ENCODE measurements around the gene DEFB127. TPM values are rescaled to one million over a fixed set of nuclear protein-coding genes. Genes with fewer than 3 reads are reported as not detected.

DEFB127 gene
- total and polyA plus RNA-seq, 4 donors = not detected

DNA sequence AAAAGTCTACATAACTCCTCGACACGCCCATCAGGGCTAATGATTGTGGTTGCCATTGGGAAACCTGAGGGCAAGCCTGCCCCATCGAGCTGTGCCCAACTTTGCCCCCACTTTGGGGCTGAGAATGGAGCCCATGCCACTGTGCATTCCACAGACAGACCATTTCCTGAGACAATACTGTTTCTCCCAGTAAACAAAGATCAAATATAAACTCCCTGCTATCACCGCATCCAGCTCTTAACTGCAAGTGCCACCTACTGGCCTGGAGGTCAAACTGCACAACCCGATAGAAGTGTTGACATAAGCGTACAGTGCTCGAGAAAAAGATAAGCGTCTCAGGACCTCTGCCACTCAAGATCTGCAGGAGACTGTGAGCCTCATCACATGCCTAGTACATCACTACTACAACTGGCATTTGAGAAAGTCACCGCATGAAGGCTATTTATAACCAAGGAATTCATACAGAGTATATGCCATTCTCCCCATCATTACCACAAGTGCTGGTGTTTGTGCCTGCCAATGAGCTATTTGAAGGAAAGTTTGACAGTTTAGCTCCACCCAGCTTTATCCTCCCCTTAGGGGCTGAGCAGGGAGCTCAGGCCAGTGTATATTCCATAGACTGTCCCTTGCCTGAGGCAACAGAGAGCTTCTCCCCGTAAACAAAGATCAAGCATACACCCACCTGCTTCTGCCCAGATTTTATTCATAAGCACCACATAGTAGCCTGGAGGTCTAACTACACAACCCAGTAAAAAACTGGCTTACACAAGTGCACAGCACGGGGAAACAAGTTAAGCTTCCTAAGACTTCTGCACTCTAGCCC is 19.4 kb upstream of the DEFB127 start:
- H3K4me1 ChIP-seq (ENCODE audit: control insufficient read depth in 5 of 5, insufficient read depth in 5 of 5, low read length in 5 of 5) = peaks cover 0 to 2% (median 0%) of the 10 kb centered on the region in 5 donors
- peaks cover 0 to 7% (median 4%) of the 10 kb centered on the region in 3 donors for H3K27me3 ChIP-seq (ENCODE audit: control insufficient read depth in 3 of 3, insufficient read depth in 3 of 3, low read length in 2 of 3)
- TF ChIP-seq, protein P1, sequence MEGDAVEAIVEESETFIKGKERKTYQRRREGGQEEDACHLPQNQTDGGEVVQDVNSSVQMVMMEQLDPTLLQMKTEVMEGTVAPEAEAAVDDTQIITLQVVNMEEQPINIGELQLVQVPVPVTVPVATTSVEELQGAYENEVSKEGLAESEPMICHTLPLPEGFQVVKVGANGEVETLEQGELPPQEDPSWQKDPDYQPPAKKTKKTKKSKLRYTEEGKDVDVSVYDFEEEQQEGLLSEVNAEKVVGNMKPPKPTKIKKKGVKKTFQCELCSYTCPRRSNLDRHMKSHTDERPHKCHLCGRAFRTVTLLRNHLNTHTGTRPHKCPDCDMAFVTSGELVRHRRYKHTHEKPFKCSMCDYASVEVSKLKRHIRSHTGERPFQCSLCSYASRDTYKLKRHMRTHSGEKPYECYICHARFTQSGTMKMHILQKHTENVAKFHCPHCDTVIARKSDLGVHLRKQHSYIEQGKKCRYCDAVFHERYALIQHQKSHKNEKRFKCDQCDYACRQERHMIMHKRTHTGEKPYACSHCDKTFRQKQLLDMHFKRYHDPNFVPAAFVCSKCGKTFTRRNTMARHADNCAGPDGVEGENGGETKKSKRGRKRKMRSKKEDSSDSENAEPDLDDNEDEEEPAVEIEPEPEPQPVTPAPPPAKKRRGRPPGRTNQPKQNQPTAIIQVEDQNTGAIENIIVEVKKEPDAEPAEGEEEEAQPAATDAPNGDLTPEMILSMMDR (IDR thresholded peaks at IDR 0.05; ENCODE audit: control extremely low read depth, extremely low read depth) = no peak
- 79 to 87% methylated on average over 11 of the region's 11 CpGs for WGBS, 2 donors
- H3K9me3 ChIP-seq (ENCODE audit: control insufficient read depth in 4 of 4, insufficient read depth in 3 of 4, low read length in 3 of 4) = peaks cover 0 to 2% (median 0%) of the 10 kb centered on the region in 4 donors
- no peak for ATAC-seq (ENCODE audit: insufficient read depth, low FRiP score)
- H3K9ac ChIP-seq (ENCODE audit: insufficient read depth in 1 of 2, low read length in 2 of 2) = no peak overlapping the region
- no peak overlapping the region for H3K4me3 ChIP-seq
- H3K36me3 ChIP-seq (ENCODE audit: control insufficient read depth in 4 of 4, insufficient read depth in 4 of 4, low read length in 4 of 4) = no peaks in the 10 kb centered on the region
- H3K27ac ChIP-seq (ENCODE audit: low read depth in 1 of 2, low read length in 1 of 2) = no peak overlapping the region
- no peak for DNase-seq

DNA sequence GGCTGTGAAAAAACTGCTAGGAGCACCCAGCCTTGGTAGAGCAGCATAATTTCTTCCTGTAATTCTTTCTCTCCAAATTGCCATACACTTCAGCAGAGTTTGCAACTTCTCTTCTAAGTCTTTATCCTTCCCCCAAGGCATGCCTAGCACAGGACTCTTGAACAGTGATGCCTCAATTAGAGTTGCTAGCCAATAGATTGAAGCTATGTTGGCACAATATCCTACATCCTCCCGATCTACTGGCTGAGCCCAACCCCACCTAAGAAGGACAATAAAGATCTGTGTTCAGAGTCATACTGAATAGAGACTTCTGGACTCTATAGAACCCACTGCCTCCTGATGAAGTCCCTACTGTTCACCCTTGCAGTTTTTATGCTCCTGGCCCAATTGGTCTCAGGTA is 15.0 kb upstream of the DEFB127 start, which contains the start of gene DEFB126:
Gene DEFB126 (plus strand): TSS at position 301 of the 400 bp plus-strand sequence. CDS start 39 bp downstream, at position 340.
- H3K4me3 ChIP-seq = no peak within 1 kb of the TSS

DNA sequence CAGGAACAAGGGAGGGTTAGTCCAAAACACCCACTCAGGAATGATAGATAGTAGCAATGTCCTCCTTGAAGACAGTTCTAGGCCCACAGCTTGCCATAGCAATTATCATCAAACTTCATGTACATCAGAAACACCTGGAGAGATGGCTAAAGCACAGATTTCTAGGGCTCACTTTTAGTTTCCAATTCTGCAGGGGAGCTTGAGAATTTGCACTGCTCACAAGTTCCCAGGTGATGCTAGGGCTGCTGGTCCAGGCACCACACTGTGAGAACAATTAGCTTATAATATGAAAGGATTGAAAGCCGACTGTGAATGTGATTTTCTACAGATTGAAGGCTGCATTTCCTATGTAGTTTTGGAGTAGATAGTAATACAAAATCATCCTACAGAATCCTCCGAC is 11.4 kb upstream of the DEFB127 start:
- Histone ChIP-seq H3K36me3 (ENCODE audit: control insufficient read depth in 4 of 4, insufficient read depth in 4 of 4, low read length in 4 of 4) (no peaks in the 10 kb centered on the region), H3K4me1 (ENCODE audit: control insufficient read depth in 5 of 5, insufficient read depth in 5 of 5, low read length in 5 of 5) (no peaks in the 10 kb centered on the region), H3K27ac (ENCODE audit: low read depth in 1 of 2, low read length in 1 of 2) (no peak overlapping the region), H3K4me3 (no peak overlapping the region), H3K9me3 (ENCODE audit: control insufficient read depth in 4 of 4, insufficient read depth in 3 of 4, low read length in 3 of 4) (no peaks in the 10 kb centered on the region), H3K9ac (ENCODE audit: insufficient read depth in 1 of 2, low read length in 2 of 2) (no peak overlapping the region), H3K27me3 (ENCODE audit: control insufficient read depth in 3 of 3, insufficient read depth in 3 of 3, low read length in 2 of 3) (peaks cover 0 to 29% (median 13%) of the 10 kb centered on the region in 3 donors)
- WGBS, 2 donors = 60 to 68% methylated on average over 2 of the region's 2 CpGs
- no peak for ATAC-seq (ENCODE audit: insufficient read depth, low FRiP score)
- TF ChIP-seq, protein P1 (IDR thresholded peaks at IDR 0.05; ENCODE audit: control extremely low read depth, extremely low read depth) = no peak
- no peak for DNase-seq

More for the DNA sequence above, 15.0 kb upstream of the DEFB127 start, which contains the start of gene DEFB126:
- DNase-seq (no peak), ATAC-seq (ENCODE audit: insufficient read depth, low FRiP score) (no peak)
- TF ChIP-seq, protein P1 (IDR thresholded peaks at IDR 0.05; ENCODE audit: control extremely low read depth, extremely low read depth) = no peak
- 60 to 77% methylated on average over 1 of the region's 1 CpG for WGBS, 2 donors
- H3K9ac ChIP-seq (ENCODE audit: insufficient read depth in 1 of 2, low read length in 2 of 2) = no peak within 1 kb of the TSS
- H3K9me3 ChIP-seq (ENCODE audit: control insufficient read depth in 4 of 4, insufficient read depth in 3 of 4, low read length in 3 of 4) = peaks cover 0 to 2% (median 0%) of the 10 kb centered on the region in 4 donors
- H3K27ac ChIP-seq (ENCODE audit: low read depth in 1 of 2, low read length in 1 of 2) = no peak within 1 kb of the TSS
- H3K27me3 ChIP-seq (ENCODE audit: control insufficient read depth in 3 of 3, insufficient read depth in 3 of 3, low read length in 2 of 3) = peaks cover 0 to 24% (median 13%) of the 10 kb centered on the region in 3 donors
- peaks cover 0 to 2% (median 0%) of the 10 kb centered on the region in 5 donors for H3K4me1 ChIP-seq (ENCODE audit: control insufficient read depth in 5 of 5, insufficient read depth in 5 of 5, low read length in 5 of 5)
- H3K36me3 ChIP-seq (ENCODE audit: control insufficient read depth in 4 of 4, insufficient read depth in 4 of 4, low read length in 4 of 4) = no peaks in the 10 kb centered on the region
